Caco-2 (cell line): Measurements from ENCODE around the gene FAM177A1. TPM values are rescaled to one million over a fixed set of nuclear protein-coding genes. Genes with fewer than 3 reads are reported as not detected.

Experiments
- BruUV-seq: library from RNA; stranded (reverse); fragments of 400-500 nt; replicated peaks from 2 replicates; lab custom pipeline; 2021; lab: Mats Ljungman, UMichigan
- CTCF ChIA-PET: fragments of 300-600 bp; sonication (Branson Sonifier 250); formaldehyde crosslinking; loops from one replicate; lab custom pipeline; 2022; ENCODE audit warnings: antibody characterized with exemption; lab: Charles Lee
- POLR2A ChIA-PET: fragments of 300-600 bp; sonication (Branson Sonifier 250); formaldehyde crosslinking; loops from one replicate; lab custom pipeline; 2022; ENCODE audit warnings: antibody characterized with exemption; lab: Charles Lee
- DNase-seq, 2 experiments: peaks; one replicate each; pipeline versions ENCODE4 v3.0.0 to v3.0.0-alpha.2; 2020 to 2022
- H3K27me3 ChIP-seq: replicated peaks from 2 replicates; pipeline ENCODE4 v1.6.0; 2011; ENCODE audit warnings: low read length; ENCODE audit not compliant: control insufficient read depth, insufficient read depth
- H3K36me3 ChIP-seq: 2 replicates; pipeline ENCODE4 v1.5.1; 2011; ENCODE audit warnings: low read length; ENCODE audit not compliant: control insufficient read depth, insufficient read depth
- H3K4me1 ChIP-seq: fragments of 250-450 bp; sonication (Bioruptor Pico); 2 replicates; pipeline ENCODE4 v1.5.1; 2020; ENCODE audit warnings: mild to moderate bottlenecking
- H3K4me3 ChIP-seq: 2 replicates; pipeline ENCODE4 v1.5.1; 2011; ENCODE audit warnings: low read depth, mild to moderate bottlenecking, control low read depth, low read length
- H3K9me3 ChIP-seq: fragments of 250-450 bp; sonication (Bioruptor Pico); 2 replicates; pipeline ENCODE4 v1.5.1; 2020; ENCODE audit warnings: mild to moderate bottlenecking, moderate library complexity
- H3K27ac Mint-ChIP-seq: one replicate; pipeline ENCODE4 v1.8.0; 2022; ENCODE audit warnings: mixed read lengths; ENCODE audit not compliant: unreplicated experiment
- H3K27me3 Mint-ChIP-seq: one replicate; pipeline ENCODE4 v1.8.0; 2022; ENCODE audit warnings: mixed read lengths; ENCODE audit not compliant: insufficient read depth, unreplicated experiment
- H3K36me3 Mint-ChIP-seq: one replicate; pipeline ENCODE4 v1.8.0; 2022; ENCODE audit warnings: mild to moderate bottlenecking, mixed read lengths; ENCODE audit not compliant: insufficient read depth, unreplicated experiment
- H3K4me1 Mint-ChIP-seq: one replicate; pipeline ENCODE4 v1.8.0; 2022; ENCODE audit warnings: low read depth, mixed read lengths; ENCODE audit not compliant: unreplicated experiment
- H3K4me3 Mint-ChIP-seq: one replicate; pipeline ENCODE4 v1.8.0; 2022; ENCODE audit warnings: mild to moderate bottlenecking, moderate library complexity, mixed read lengths; ENCODE audit not compliant: unreplicated experiment
- H3K9me3 Mint-ChIP-seq: one replicate; pipeline ENCODE4 v1.8.0; 2022; ENCODE audit warnings: mixed read lengths; ENCODE audit not compliant: unreplicated experiment
- intact Hi-C: fragments of 100-400 bp; cut with micrococcal nuclease; formaldehyde crosslinking; loops from one replicate; pipeline ENCODE4 v1.10.0; 2022; ENCODE audit not compliant: unreplicated experiment
- total RNA-seq: library from RNA; stranded (reverse); gene quantifications from 2 replicates; pipeline ENCODE4 v1.2.3, GENCODE V29; 2022
- TF ChIP-seq, protein P1 (sequence below), 2 experiments: fragments of 200-600 bp in 1 of 2; IDR thresholded peaks; 1 replicate in 1 of 2; 2 replicates in 1 of 2; pipeline versions ENCODE4 v1.5.1 to v1.8.0; 2011 to 2022; ENCODE audit warnings: antibody characterized with exemption in 1 of 2, control low read depth in 1 of 2, inconsistent platforms in 1 of 2, low read depth in 1 of 2, low read length in 1 of 2, mild to moderate bottlenecking in 1 of 2, moderate library complexity in 1 of 2; ENCODE audit not compliant: insufficient read depth in 1 of 2, severe bottlenecking in 1 of 2, unreplicated experiment in 1 of 2

FAM177A1 gene
- total RNA-seq, 1 experiment from 2014 or later, result 73.6 TPM

DNA sequence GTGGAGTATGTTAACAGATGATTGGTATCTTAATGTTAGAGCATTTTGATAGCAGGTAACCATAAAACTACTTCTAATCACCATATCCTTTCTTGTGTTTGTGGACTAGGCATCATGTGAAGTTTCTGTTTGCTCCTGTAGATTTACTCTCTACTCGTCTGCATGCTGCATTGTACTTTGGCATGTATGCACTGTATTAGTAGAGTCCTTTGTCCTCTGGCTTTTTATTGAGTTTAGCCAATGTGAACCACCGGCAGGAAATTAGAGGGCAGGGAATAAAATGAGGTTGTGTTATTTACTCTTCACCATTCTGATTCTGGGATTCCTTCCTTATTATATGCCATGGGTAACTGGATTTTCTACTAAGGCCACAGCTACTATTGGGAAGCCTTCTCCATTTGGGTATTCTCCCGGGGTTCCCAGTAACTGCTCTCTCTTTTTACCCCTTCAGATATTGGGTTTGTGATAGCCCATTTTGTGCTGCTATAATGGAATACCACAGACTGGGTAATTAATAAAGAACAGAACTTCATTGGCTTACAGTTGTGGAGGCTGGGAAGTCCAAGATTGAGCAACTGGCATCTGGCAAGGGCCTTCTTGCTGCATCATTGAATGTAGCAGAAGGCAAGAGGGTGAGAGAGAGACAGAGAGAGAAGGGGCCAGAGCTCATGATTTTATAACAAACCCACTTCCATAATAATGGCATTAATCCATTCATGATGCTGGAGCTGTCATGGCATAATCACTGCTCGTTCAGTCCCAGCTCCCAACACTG lies 22.4 kb downstream of the FAM177A1 start:
- TF ChIP-seq, protein P1, sequence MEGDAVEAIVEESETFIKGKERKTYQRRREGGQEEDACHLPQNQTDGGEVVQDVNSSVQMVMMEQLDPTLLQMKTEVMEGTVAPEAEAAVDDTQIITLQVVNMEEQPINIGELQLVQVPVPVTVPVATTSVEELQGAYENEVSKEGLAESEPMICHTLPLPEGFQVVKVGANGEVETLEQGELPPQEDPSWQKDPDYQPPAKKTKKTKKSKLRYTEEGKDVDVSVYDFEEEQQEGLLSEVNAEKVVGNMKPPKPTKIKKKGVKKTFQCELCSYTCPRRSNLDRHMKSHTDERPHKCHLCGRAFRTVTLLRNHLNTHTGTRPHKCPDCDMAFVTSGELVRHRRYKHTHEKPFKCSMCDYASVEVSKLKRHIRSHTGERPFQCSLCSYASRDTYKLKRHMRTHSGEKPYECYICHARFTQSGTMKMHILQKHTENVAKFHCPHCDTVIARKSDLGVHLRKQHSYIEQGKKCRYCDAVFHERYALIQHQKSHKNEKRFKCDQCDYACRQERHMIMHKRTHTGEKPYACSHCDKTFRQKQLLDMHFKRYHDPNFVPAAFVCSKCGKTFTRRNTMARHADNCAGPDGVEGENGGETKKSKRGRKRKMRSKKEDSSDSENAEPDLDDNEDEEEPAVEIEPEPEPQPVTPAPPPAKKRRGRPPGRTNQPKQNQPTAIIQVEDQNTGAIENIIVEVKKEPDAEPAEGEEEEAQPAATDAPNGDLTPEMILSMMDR (IDR thresholded peaks at IDR 0.05; ENCODE audit: insufficient read depth in 1 of 2, low read depth in 1 of 2, low read length in 1 of 2, severe bottlenecking in 1 of 2, unreplicated experiment in 1 of 2), result no peak
- no peaks in the 10 kb centered on the region for H3K4me1 Mint-ChIP-seq
- H3K4me3 ChIP-seq, result no peak overlapping the region
- CTCF ChIA-PET, result no interaction called here
- H3K36me3 Mint-ChIP-seq, result peaks cover 22% of the 10 kb centered on the region
- BruUV-seq, result no TSS peak
- H3K9me3 ChIP-seq, result no peaks in the 10 kb centered on the region
- H3K4me3 Mint-ChIP-seq, result no peak overlapping the region
- no peaks in the 10 kb centered on the region for H3K36me3 ChIP-seq
- H3K27ac Mint-ChIP-seq, result no peak overlapping the region
- intact Hi-C loops, result no loop called here
- H3K27me3 ChIP-seq, result no peaks in the 10 kb centered on the region
- H3K4me1 ChIP-seq, result no peaks in the 10 kb centered on the region
- H3K9me3 Mint-ChIP-seq, result no peaks in the 10 kb centered on the region
- POLR2A ChIA-PET, result no interaction called here
- no peaks in the 10 kb centered on the region for H3K27me3 Mint-ChIP-seq
- no peak for DNase-seq

DNA sequence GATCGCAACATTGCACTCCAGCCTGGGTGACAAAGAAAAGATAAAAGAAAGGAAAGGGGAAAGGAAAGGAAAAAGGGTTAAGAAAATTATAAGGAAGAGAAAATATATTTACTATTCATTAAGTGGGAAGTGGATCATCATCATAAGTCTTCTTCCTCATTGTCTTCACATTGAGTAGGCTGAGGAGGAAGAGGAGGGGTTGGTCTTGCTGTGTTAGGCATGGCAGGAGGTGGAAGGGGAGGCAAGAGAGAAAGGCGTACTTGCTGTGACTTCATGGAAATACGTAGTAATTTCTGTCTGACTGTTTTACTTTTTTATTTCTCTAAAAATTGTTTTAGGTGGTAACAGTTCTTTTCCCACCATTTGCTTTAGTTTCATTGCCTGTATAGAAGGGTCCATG lies 26.2 kb downstream of the FAM177A1 start:
- Mint-ChIP-seq H3K36me3 (peaks cover 28% of the 10 kb centered on the region), H3K27ac (no peak overlapping the region), H3K27me3 (no peaks in the 10 kb centered on the region), H3K9me3 (no peaks in the 10 kb centered on the region), H3K4me3 (no peak overlapping the region), H3K4me1 (no peaks in the 10 kb centered on the region)
- Histone ChIP-seq H3K27me3 (no peaks in the 10 kb centered on the region), H3K36me3 (no peaks in the 10 kb centered on the region), H3K4me3 (no peak overlapping the region), H3K9me3 (no peaks in the 10 kb centered on the region), H3K4me1 (no peaks in the 10 kb centered on the region)
- CTCF ChIA-PET, result no interaction called here
- BruUV-seq, result no TSS peak
- intact Hi-C loops, result no loop called here
- TF ChIP-seq, protein P1 (IDR thresholded peaks at IDR 0.05; ENCODE audit: insufficient read depth in 1 of 2, low read depth in 1 of 2, low read length in 1 of 2, severe bottlenecking in 1 of 2, unreplicated experiment in 1 of 2), result no peak
- POLR2A ChIA-PET, result no interaction called here
- DNase-seq, result no peak

DNA sequence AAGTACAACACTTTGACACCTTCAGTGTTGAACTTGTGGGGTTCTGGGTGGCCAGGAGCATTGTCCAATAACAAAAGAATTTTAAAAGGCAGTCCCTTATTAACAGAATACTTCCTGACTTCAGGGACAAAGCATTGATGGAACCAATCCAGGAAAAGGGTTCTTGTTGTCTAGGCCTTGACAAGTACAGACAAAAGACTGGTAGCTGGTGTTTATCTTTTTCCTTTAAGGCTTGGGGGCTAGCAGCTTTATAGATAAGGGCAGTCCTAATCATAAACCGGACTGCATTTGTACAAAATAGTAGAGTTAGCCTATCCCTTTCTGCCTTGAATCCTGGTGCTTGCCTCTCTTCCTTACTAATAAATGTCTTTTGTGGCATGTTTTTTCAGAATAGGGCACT lies 27.4 kb downstream of the FAM177A1 start:
- ChIA-PET POLR2A (no interaction called here), CTCF (no interaction called here)
- TF ChIP-seq, protein P1 (IDR thresholded peaks at IDR 0.05; ENCODE audit: insufficient read depth in 1 of 2, low read depth in 1 of 2, low read length in 1 of 2, severe bottlenecking in 1 of 2, unreplicated experiment in 1 of 2), result no peak
- no peaks in the 10 kb centered on the region for H3K27me3 ChIP-seq
- H3K36me3 ChIP-seq, result no peaks in the 10 kb centered on the region
- H3K27ac Mint-ChIP-seq, result no peak overlapping the region
- H3K4me3 Mint-ChIP-seq, result no peak overlapping the region
- H3K27me3 Mint-ChIP-seq, result no peaks in the 10 kb centered on the region
- H3K36me3 Mint-ChIP-seq, result peaks cover 25% of the 10 kb centered on the region
- H3K9me3 Mint-ChIP-seq, result no peaks in the 10 kb centered on the region
- DNase-seq, result no peak
- no peaks in the 10 kb centered on the region for H3K4me1 Mint-ChIP-seq
- intact Hi-C loops, result no loop called here
- no TSS peak for BruUV-seq
- H3K9me3 ChIP-seq, result no peaks in the 10 kb centered on the region
- no peak overlapping the region for H3K4me3 ChIP-seq
- peaks cover 7% of the 10 kb centered on the region for H3K4me1 ChIP-seq
